Neural cell (in vitro differentiated cells): Measurements from ENCODE around the gene BAZ2A. TPM values are rescaled to one million over a fixed set of nuclear protein-coding genes. Genes with fewer than 3 reads are reported as not detected.

ENCODE experiments used
- H2AFZ ChIP-seq: fragments of 200-600, 300-800 bp; sonication (generic), shearing (Covaris generic); 2 replicates; pipeline ENCODE4 v1.6.0; 2014; ENCODE audit warnings: low read depth, mild to moderate bottlenecking, antibody characterized with exemption, low read length, moderate library complexity
- H3F3A ChIP-seq: fragments of 200-600 bp; shearing (Covaris generic); 2 replicates; pipeline ENCODE4 v1.6.1; 2016; ENCODE audit warnings: mild to moderate bottlenecking, moderate library complexity, mixed read lengths, antibody characterized with exemption, low read length; ENCODE audit not compliant: insufficient read depth, poor library complexity, severe bottlenecking
- H3K27ac ChIP-seq: fragments of 200-600, 300-800 bp; sonication (generic), shearing (Covaris generic); 2 replicates; pipeline ENCODE4 v1.5.1; 2014; ENCODE audit warnings: mild to moderate bottlenecking, low read length, moderate library complexity
- H3K27me3 ChIP-seq: fragments of 300-800, 200-600 bp; sonication (generic), shearing (Covaris generic); 2 replicates; pipeline ENCODE4 v1.6.0; 2014; ENCODE audit warnings: mild to moderate bottlenecking, low read depth, low read length, moderate library complexity; ENCODE audit not compliant: insufficient read depth
- H3K36me3 ChIP-seq: fragments of 300-800, 200-600 bp; sonication (generic), shearing (Covaris generic); 2 replicates; pipeline ENCODE4 v1.5.1; 2014; ENCODE audit warnings: mild to moderate bottlenecking, antibody characterized with exemption, low read length, moderate library complexity; ENCODE audit not compliant: insufficient read depth
- H3K4me2 ChIP-seq: fragments of 300-800, 200-600 bp; sonication (generic), shearing (Covaris generic); 2 replicates; pipeline ENCODE4 v1.6.0; 2014; ENCODE audit warnings: mild to moderate bottlenecking, low read length
- H3K4me3 ChIP-seq: fragments of 300-800, 200-600 bp; sonication (generic), shearing (Covaris generic); 2 replicates; pipeline ENCODE4 v1.5.1; 2014; ENCODE audit warnings: mild to moderate bottlenecking, low read length, moderate library complexity
- H3K79me2 ChIP-seq: fragments of 200-600 bp; shearing (Covaris generic); replicated peaks from 2 replicates; pipeline ENCODE4 v1.6.0; 2014; ENCODE audit warnings: mild to moderate bottlenecking, low read length, moderate library complexity; ENCODE audit not compliant: insufficient read depth
- H3K9ac ChIP-seq: fragments of 300-800, 200-600 bp; sonication (generic), shearing (Covaris generic); 2 replicates; pipeline ENCODE4 v1.6.1; 2016; ENCODE audit warnings: mild to moderate bottlenecking, low read length, mixed read lengths
- H3K9me2 ChIP-seq: fragments of 200-600 bp; shearing (Covaris generic); 2 replicates; pipeline ENCODE4 v1.6.1; 2016; ENCODE audit warnings: mild to moderate bottlenecking, low read length, mixed read lengths; ENCODE audit not compliant: insufficient read depth
- H3K9me3 ChIP-seq: fragments of 200-600, 300-800 bp; sonication (generic), shearing (Covaris generic); 2 replicates; pipeline ENCODE4 v1.6.1; 2016; ENCODE audit warnings: mild to moderate bottlenecking, mixed run types, low read length, moderate library complexity, mixed read lengths
- H4K20me1 ChIP-seq: fragments of 200-600 bp; shearing (Covaris generic); 2 replicates; pipeline ENCODE4 v1.6.1; 2016; ENCODE audit warnings: mild to moderate bottlenecking, mixed run types; ENCODE audit not compliant: insufficient read depth
- CTCF ChIP-seq: fragments of 450-650 bp; IDR thresholded peaks from 2 replicates; pipeline ENCODE4 v1.5.1; 2014; ENCODE audit warnings: antibody characterized with exemption, mild to moderate bottlenecking, moderate library complexity; ENCODE audit not compliant: poor library complexity, severe bottlenecking
- EP300 ChIP-seq: fragments of 450-650 bp; conservative IDR thresholded peaks from 2 replicates; pipeline ENCODE4 v1.6.1; 2014; ENCODE audit warnings: antibody characterized with exemption, mild to moderate bottlenecking, moderate library complexity; ENCODE audit not compliant: poor library complexity, severe bottlenecking
- EZH2 ChIP-seq: fragments of 200-600, 300-800 bp; shearing (Covaris generic), sonication (generic); IDR thresholded peaks from 2 replicates; pipeline ENCODE4 v1.6.1; 2014; ENCODE audit warnings: antibody characterized with exemption, low read length, borderline replicate concordance, mild to moderate bottlenecking; ENCODE audit not compliant: insufficient read depth, poor library complexity, severe bottlenecking
- MXI1 ChIP-seq: fragments of 450-650 bp; conservative IDR thresholded peaks from 2 replicates; pipeline ENCODE4 v1.6.1; 2014; ENCODE audit warnings: antibody characterized with exemption, mild to moderate bottlenecking; ENCODE audit not compliant: poor library complexity, severe bottlenecking
- POLR2AphosphoS5 ChIP-seq: IDR thresholded peaks from 2 replicates; pipeline ENCODE4 v1.6.1; 2012
- RAD21 ChIP-seq: fragments of 450-650 bp; conservative IDR thresholded peaks from 2 replicates; pipeline ENCODE4 v1.6.1; 2014; ENCODE audit warnings: antibody characterized with exemption, mild to moderate bottlenecking, moderate library complexity
- REST ChIP-seq: IDR thresholded peaks from 2 replicates; pipeline ENCODE4 v1.6.1; 2012; ENCODE audit warnings: borderline replicate concordance
- SMC3 ChIP-seq: fragments of 450-650 bp; conservative IDR thresholded peaks from 2 replicates; pipeline ENCODE4 v1.6.1; 2014; ENCODE audit warnings: antibody characterized with exemption, mild to moderate bottlenecking, moderate library complexity; ENCODE audit not compliant: poor library complexity
- TAF1 ChIP-seq: IDR thresholded peaks from 2 replicates; pipeline ENCODE4 v1.6.1; 2012; ENCODE audit warnings: low read depth
- polyA plus RNA-seq: library from polyadenylated mRNA; depleted of rRNA; stranded (reverse); fragments of >200 nt; gene quantifications from 2 replicates; pipeline ENCODE4 v1.2.3, GENCODE V29; 2014

BAZ2A gene
- polyA plus RNA-seq, 1 donor from 2014 or later = 13.8 TPM

GRCh38 chr12:56622535-56622934, 7.6 kb downstream of the BAZ2A start:
- Histone ChIP-seq H3K9ac (no peak overlapping the region), H3K79me2 (peaks cover 80% of the 10 kb centered on the region), H3F3A (no peaks in the 10 kb centered on the region), H3K4me3 (no peak overlapping the region), H3K27me3 (no peaks in the 10 kb centered on the region), H3K9me3 (no peaks in the 10 kb centered on the region), H3K36me3 (no peaks in the 10 kb centered on the region), H3K27ac (no peak overlapping the region), H4K20me1 (no peaks in the 10 kb centered on the region), H3K4me2 (no peak overlapping the region), H3K9me2 (no peaks in the 10 kb centered on the region), H2AFZ (no peak overlapping the region)
- TF ChIP-seq REST (no peak), SMC3 (no peak), POLR2AphosphoS5 (no peak), CTCF (no peak), EP300 (no peak), MXI1 (no peak), EZH2 (no peak), TAF1 (no peak), RAD21 (no peak)

- H3K36me3 ChIP-seq = peaks cover 10% of the 10 kb centered on the region
- TF ChIP-seq EP300 (no peak), TAF1 (no peak), SMC3 (no peak), MXI1 (no peak), CTCF (no peak), REST (no peak), EZH2 (no peak), POLR2AphosphoS5 (no peak), RAD21 (no peak)
- H3K4me3 ChIP-seq = no peak overlapping the region
- no peaks in the 10 kb centered on the region for H4K20me1 ChIP-seq
- no peak overlapping the region for H3K9ac ChIP-seq
- no peak overlapping the region for H2AFZ ChIP-seq
- no peaks in the 10 kb centered on the region for H3K9me3 ChIP-seq
- H3K4me2 ChIP-seq = no peak overlapping the region
- H3K27me3 ChIP-seq = no peaks in the 10 kb centered on the region
- H3F3A ChIP-seq = no peaks in the 10 kb centered on the region
- no peaks in the 10 kb centered on the region for H3K9me2 ChIP-seq
- no peak overlapping the region for H3K27ac ChIP-seq
- H3K79me2 ChIP-seq = peaks cover 41% of the 10 kb centered on the region
Measured at GRCh38 chr12:56616925-56617324, 13.2 kb downstream of the BAZ2A start.
